IMR-90 (cell line): Measurements from ENCODE around the gene RNF11. TPM values are rescaled to one million over a fixed set of nuclear protein-coding genes. Genes with fewer than 3 reads are reported as not detected.

Source experiments
- ATAC-seq: fragments of 200-7000 bp; cut with Tn5 transposase; 2 replicates; pipeline ENCODE4 v1.9.1; 2020; ENCODE audit warnings: low read depth, mild to moderate bottlenecking, moderate library complexity
- BruUV-seq: library from RNA; stranded (reverse); fragments of 400-500 nt; replicated peaks from 2 replicates; lab custom pipeline; 2021; lab: Mats Ljungman, UMichigan
- CTCF ChIA-PET: fragments of 300-600 bp; formaldehyde crosslinking; extraction: SDS; loops from one replicate; lab custom pipeline; 2021; ENCODE audit warnings: antibody characterized with exemption; lab: Yijun Ruan, JAX
- POLR2A ChIA-PET: fragments of 300-600 bp; sonication (Branson Sonifier 250); formaldehyde crosslinking; loops from one replicate; lab custom pipeline; 2022; ENCODE audit warnings: antibody characterized with exemption; ENCODE audit not compliant: unreplicated experiment; lab: Charles Lee
- DNase-seq: peaks from one replicate; pipeline ENCODE4 v3.0.0; 2013
- H2AFZ ChIP-seq: replicated peaks from 2 replicates; pipeline ENCODE3; 2013; ENCODE audit warnings: low read length, mild to moderate bottlenecking; ENCODE audit not compliant: poor library complexity
- H2AK5ac ChIP-seq: 2 replicates; pipeline ENCODE4 v1.6.1; 2013; ENCODE audit warnings: low read depth, low read length, inconsistent platforms
- H2AK9ac ChIP-seq: replicated peaks from 2 replicates; pipeline ENCODE3; 2013; ENCODE audit warnings: mild to moderate bottlenecking, low read depth, low read length, moderate library complexity; ENCODE audit not compliant: poor library complexity
- H2BK120ac ChIP-seq: 2 replicates; pipeline ENCODE4 v1.6.1; 2013; ENCODE audit warnings: low read depth, low read length, inconsistent platforms
- H2BK15ac ChIP-seq: 3 replicates; pipeline ENCODE4 v1.6.1; 2013; ENCODE audit warnings: low read depth, low read length, inconsistent platforms
- H2BK20ac ChIP-seq: 2 replicates; pipeline ENCODE4 v1.6.1; 2013; ENCODE audit warnings: low read depth, mild to moderate bottlenecking, inconsistent platforms, low read length, moderate library complexity
- H2BK5ac ChIP-seq: 2 replicates; pipeline ENCODE4 v1.6.1; 2013; ENCODE audit warnings: mild to moderate bottlenecking, low read depth, low read length, inconsistent platforms; ENCODE audit not compliant: poor library complexity, severe bottlenecking
- H3K14ac ChIP-seq: replicated peaks from 2 replicates; pipeline ENCODE4 v1.6.1; 2013; ENCODE audit warnings: low read depth, low read length, inconsistent platforms
- H3K18ac ChIP-seq: 2 replicates; pipeline ENCODE4 v1.6.1; 2013; ENCODE audit warnings: low read depth, low read length, control low read depth
- H3K23ac ChIP-seq: 2 replicates; pipeline ENCODE4 v1.6.1; 2013; ENCODE audit warnings: low read depth, low read length, inconsistent platforms
- H3K27ac ChIP-seq: 2 replicates; pipeline ENCODE4 v1.5.1; 2013; ENCODE audit warnings: mild to moderate bottlenecking, control low read depth, low read length; ENCODE audit not compliant: insufficient read depth
- H3K27me3 ChIP-seq: 2 replicates; pipeline ENCODE4 v1.6.1; 2013; ENCODE audit warnings: low read length; ENCODE audit not compliant: control insufficient read depth, insufficient read depth
- H3K36me3 ChIP-seq: 2 replicates; pipeline ENCODE4 v1.6.1; 2013; ENCODE audit warnings: low read length, mixed read lengths; ENCODE audit not compliant: control insufficient read depth, insufficient read depth
- H3K4ac ChIP-seq: 2 replicates; pipeline ENCODE4 v1.6.1; 2013; ENCODE audit warnings: low read depth, low read length, inconsistent platforms
- H3K4me1 ChIP-seq: 2 replicates; pipeline ENCODE4 v1.6.1; 2013; ENCODE audit warnings: low read length, mixed read lengths; ENCODE audit not compliant: control insufficient read depth, insufficient read depth
- H3K4me2 ChIP-seq: 2 replicates; pipeline ENCODE4 v1.6.1; 2013; ENCODE audit warnings: low read depth, mild to moderate bottlenecking, control low read depth, low read length, moderate library complexity
- H3K4me3 ChIP-seq: 2 replicates; pipeline ENCODE4 v1.5.1; 2013; ENCODE audit warnings: low read depth, mild to moderate bottlenecking, control low read depth, low read length, moderate library complexity; ENCODE audit not compliant: insufficient read depth
- H3K56ac ChIP-seq: 2 replicates; pipeline ENCODE4 v1.6.1; 2013; ENCODE audit warnings: low read length, inconsistent platforms; ENCODE audit not compliant: insufficient read depth; ENCODE audit errors: extremely low read depth
- H3K79me1 ChIP-seq, 2 experiments: 2 replicates each; pipeline ENCODE4 v1.6.1; 2013; ENCODE audit warnings: low read length in 2 of 2, inconsistent platforms in 1 of 2, low read depth in 1 of 2
- H3K9ac ChIP-seq: 2 replicates; pipeline ENCODE4 v1.6.1; 2013; ENCODE audit warnings: low read depth, low read length, control low read depth
- H3K9me1 ChIP-seq: 2 replicates; pipeline ENCODE4 v1.6.1; 2013; ENCODE audit warnings: low read length, inconsistent platforms; ENCODE audit not compliant: insufficient read depth
- H3K9me3 ChIP-seq: 2 replicates; pipeline ENCODE4 v1.6.1; 2013; ENCODE audit warnings: low read length; ENCODE audit not compliant: control insufficient read depth, insufficient read depth
- H4K20me1 ChIP-seq: 2 replicates; pipeline ENCODE4 v1.6.1; 2013; ENCODE audit warnings: low read length, inconsistent platforms; ENCODE audit not compliant: insufficient read depth
- H4K5ac ChIP-seq: 2 replicates; pipeline ENCODE4 v1.6.1; 2013; ENCODE audit warnings: mild to moderate bottlenecking, low read depth, low read length, control low read depth
- H4K8ac ChIP-seq, 2 experiments: 2 replicates each; pipeline ENCODE4 v1.6.1; 2013; ENCODE audit warnings: low read depth in 2 of 2, low read length in 2 of 2, control low read depth in 1 of 2, inconsistent platforms in 1 of 2
- H4K91ac ChIP-seq: 2 replicates; pipeline ENCODE4 v1.6.1; 2013; ENCODE audit warnings: low read depth, low read length, inconsistent platforms; ENCODE audit not compliant: insufficient read depth
- BHLHE40 ChIP-seq: fragments of 150-350 bp; IDR thresholded peaks from 2 replicates; pipeline ENCODE4 v1.6.1; 2016; ENCODE audit warnings: mild to moderate bottlenecking, low read depth, low read length
- MXI1 ChIP-seq: IDR thresholded peaks from 2 replicates; pipeline ENCODE4 v1.6.1; 2012; ENCODE audit warnings: low read depth, mild to moderate bottlenecking, low read length, moderate library complexity, borderline replicate concordance
- RCOR1 ChIP-seq: IDR thresholded peaks from 2 replicates; pipeline ENCODE4 v1.6.1; 2012; ENCODE audit warnings: mild to moderate bottlenecking, low read length, improper control_type of control experiment; ENCODE audit not compliant: insufficient replicate concordance
- RFX5 ChIP-seq: IDR thresholded peaks from 2 replicates; pipeline ENCODE4 v1.8.0; 2012; ENCODE audit warnings: low read depth, mild to moderate bottlenecking, low read length, moderate library complexity
- WGBS, 2 experiments: methylation state at CpG; one replicate each; pipeline versions ENCODE4 v1.1.5 to v1.1.7; 2013; ENCODE audit warnings: missing lambda C conversion rate in 2 of 2; ENCODE audit not compliant: insufficient read length in 1 of 2; ENCODE audit errors: extremely low coverage in 2 of 2; 5-methylcytosine and 5-hydroxymethylcytosine counted together
- dilution Hi-C: fragments of 300-500 bp; cut with HindIII; formaldehyde crosslinking; loops from one replicate; pipeline ENCODE4 v1.14.3; 2018; ENCODE audit warnings: low sequenced_read_pairs; ENCODE audit not compliant: unreplicated experiment
- in situ Hi-C: fragments of 300-500 bp; cut with MboI; formaldehyde crosslinking; loops from 3 replicates; pipeline ENCODE4 v1.14.3; 2019; ENCODE audit warnings: low sequenced_read_pairs, inconsistent platforms, mixed read lengths
- intact Hi-C: fragments of 100-400 bp; cut with micrococcal nuclease; formaldehyde crosslinking; loops from 2 replicates; pipeline ENCODE4 v1.10.0; 2022
- polyA plus RNA-seq, 3 experiments: library from polyadenylated mRNA; depleted of rRNA; stranded (reverse); fragments of >200 nt; gene quantifications; 2 replicates each; pipeline ENCODE4 v1.2.3, GENCODE V29; 2012; ENCODE audit warnings: low replicate concordance in 1 of 3
- total RNA-seq: library from RNA; depleted of rRNA; stranded (reverse); fragments of >200 nt; gene quantifications from 2 replicates; pipeline ENCODE4 v1.2.3, GENCODE V29; 2012
- TF ChIP-seq, protein P1 (sequence below): fragments of 150-350 bp; IDR thresholded peaks from 2 replicates; pipeline ENCODE4 v1.6.1; 2017; ENCODE audit warnings: mild to moderate bottlenecking, antibody characterized with exemption, low read length, low read depth

Gene RNF11
- total and polyA plus RNA-seq, 2 of the 4 experiments (the other 2 are of a cell fraction), result 63.3 to 64.1 TPM

DNA sequence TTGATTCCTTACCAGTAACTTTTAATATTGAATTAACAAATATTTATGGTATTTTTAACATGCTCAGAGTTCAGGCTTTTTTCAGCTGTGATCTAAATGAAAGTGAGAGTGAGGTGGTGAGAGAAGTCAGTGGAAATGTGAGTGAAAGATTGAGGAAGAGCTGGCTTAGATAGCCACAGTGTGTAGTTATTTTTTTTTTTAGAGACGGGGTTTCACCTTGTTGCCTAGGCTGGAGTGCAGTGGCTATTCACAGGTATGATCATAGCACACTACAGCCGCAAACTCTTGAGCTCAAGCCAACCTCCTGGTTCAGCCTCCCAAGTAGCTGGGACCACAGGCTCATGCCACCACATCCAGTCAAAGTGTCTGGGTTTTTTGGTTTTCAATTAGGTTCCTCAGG, 10.9 kb downstream of the RNF11 start:
- peaks cover 85% of the 10 kb centered on the region for H4K20me1 ChIP-seq
- no TSS peak for BruUV-seq

More for the DNA sequence above, 10.9 kb downstream of the RNF11 start:
- ATAC-seq (no peak), DNase-seq (no peak)
- Histone ChIP-seq H3K36me3 (no peaks in the 10 kb centered on the region), H4K8ac (no peak overlapping the region), H3K4ac (no peak overlapping the region), H3K23ac (no peak overlapping the region), H2AK9ac (no peak overlapping the region), H2BK120ac (no peak overlapping the region), H3K4me2 (no peak overlapping the region), H2BK5ac (no peak overlapping the region), H3K9me3 (no peaks in the 10 kb centered on the region), H2AK5ac (no peak overlapping the region), H3K27me3 (no peaks in the 10 kb centered on the region), H4K5ac (no peak overlapping the region), H3K9me1 (peaks cover 2% of the 10 kb centered on the region; the same call in 1 of the 2 replicates), H2BK20ac (no peak overlapping the region), H3K18ac (no peak overlapping the region), H3K27ac (no peak overlapping the region), H4K91ac (no peak overlapping the region), H3K4me1 (0 out of 2 replicates have a peak, but pooled peaks cover 2% of the 10 kb centered on the region), H3K9ac (no peak overlapping the region), H3K79me1 (peaks cover 10 to 62% of the 10 kb centered on the region in 2 experiments), H3K14ac (no peak overlapping the region), H2AFZ (no peak overlapping the region), H3K4me3 (no peak overlapping the region), H3K56ac (no peak overlapping the region), H2BK15ac (no peak overlapping the region)
- dilution Hi-C loops (no loop called here), intact Hi-C loops (no loop called here), in situ Hi-C loops (no loop called here)
- CTCF ChIA-PET, result interaction anchor here (0.6 kb wide), 1 partner anchor 82 kb away, joined by 4 read pairs; no protein-coding TSS in a partner anchor
- WGBS, 2 experiments, result no CpG with 5 or more reads among the region's 2 CpGs
- POLR2A ChIA-PET, result no interaction called here
- TF ChIP-seq, protein P1, sequence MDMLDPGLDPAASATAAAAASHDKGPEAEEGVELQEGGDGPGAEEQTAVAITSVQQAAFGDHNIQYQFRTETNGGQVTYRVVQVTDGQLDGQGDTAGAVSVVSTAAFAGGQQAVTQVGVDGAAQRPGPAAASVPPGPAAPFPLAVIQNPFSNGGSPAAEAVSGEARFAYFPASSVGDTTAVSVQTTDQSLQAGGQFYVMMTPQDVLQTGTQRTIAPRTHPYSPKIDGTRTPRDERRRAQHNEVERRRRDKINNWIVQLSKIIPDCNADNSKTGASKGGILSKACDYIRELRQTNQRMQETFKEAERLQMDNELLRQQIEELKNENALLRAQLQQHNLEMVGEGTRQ, result no peak
- no peak for TF ChIP-seq MXI1
- no peak for TF ChIP-seq RFX5
- no peak for TF ChIP-seq BHLHE40
- no peak for TF ChIP-seq RCOR1
